Effector CD4-positive, alpha-beta T cell (primary cell): ENCODE results near the gene C19orf85.
"Not testable (repeated sequence)": the region's sequence is repeated elsewhere in the genome, so short reads cannot be mapped to it uniquely, and the experiment has no call there.

Experiments used
- DNase-seq: peaks from one replicate; pipeline ENCODE4 v3.0.0-alpha.2; 2020

C19orf85 gene

DNA sequence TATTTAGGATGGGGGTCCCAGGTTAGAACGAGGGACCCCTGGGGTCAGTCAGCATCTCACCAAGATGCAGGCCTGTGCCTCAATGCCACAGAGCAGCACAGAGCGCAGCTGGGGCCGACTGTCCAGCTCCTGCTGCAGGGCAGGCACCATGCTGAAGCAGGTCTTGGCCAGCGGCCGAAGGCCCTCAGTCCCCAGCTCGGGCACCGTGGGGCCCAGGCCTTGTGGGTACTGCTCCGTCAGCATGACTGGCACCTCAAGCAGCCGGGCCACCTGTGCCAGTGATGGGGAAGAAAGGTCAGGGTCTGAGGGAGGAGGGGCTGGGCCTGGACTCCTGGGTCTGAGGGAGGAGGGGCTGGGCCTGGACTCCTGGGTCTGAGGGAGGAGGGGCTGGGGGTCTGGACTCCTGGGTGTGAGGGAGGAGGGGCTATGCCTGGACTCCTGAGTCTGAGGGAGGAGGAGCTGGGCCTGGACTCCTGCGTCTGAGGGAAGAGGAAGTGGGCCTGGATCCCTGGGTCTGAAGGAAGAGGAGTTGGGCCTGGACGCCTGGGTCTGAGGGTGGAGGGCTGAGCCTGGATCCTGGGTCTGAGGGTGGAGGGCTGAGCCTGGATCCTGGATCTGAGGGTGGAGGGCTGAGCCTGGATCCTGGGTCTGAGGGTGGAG, 8.8 kb downstream of the C19orf85 start:
- DNase-seq, result no peak

DNA sequence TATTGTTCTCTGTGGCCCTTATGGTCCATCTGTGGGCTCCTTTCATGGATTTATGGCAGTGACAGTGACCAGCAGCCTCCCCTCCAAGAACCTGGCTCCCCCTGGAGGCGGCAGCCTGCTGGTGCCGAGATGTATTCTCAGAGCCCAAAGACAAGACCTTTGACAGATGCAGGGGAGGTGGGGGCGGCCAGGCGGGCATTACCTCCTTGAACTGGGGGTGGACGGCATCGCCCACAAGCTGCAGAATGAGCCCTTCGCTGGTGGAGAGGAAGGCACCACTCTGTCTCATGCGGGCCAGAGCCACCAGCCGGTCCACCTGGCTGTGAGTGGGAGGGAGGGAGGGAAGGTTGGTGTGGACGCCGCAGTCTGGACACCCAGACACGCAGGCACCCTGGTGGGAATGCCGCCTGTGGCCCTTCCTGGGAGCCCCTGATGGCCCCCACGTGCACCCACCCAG, 9.7 kb downstream of the C19orf85 start:
- peak; percentile 23 for DNase-seq

DNA sequence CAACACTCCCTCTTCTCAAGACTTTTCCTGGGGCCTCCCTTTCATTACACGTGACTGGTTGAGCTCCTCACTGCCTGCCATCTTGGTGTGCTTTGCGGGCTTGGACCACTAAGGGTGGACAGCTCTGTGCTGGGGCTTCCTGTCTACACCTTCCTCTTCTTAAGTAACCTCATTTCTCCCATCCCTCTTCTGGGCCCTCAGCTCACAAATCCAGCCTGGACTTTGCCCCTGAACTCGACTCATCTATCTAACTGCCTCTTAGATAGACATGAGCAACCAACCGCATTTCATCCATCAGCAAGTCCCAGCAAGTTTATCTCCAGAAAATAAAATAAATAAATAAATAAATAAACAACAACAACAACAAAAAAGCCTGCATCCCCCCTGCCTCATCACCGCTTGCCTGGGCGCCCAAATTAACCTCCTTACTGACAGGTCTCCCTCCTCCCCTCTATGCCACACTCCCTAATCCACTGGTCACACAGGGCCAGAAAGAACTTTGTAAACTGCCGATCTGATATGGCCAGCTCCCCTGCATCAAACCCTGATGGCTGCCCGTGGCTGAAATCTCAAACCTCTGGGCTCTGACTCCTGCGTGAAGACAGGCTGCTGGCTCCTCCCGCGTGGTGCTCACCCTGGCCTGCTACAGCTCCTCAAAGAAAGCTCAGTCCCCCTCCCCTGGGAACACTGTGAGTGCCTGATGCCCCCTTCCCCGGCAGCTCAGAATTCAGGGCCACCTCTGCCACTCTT, 10.9 kb downstream of the C19orf85 start:
- no peak for DNase-seq

DNA sequence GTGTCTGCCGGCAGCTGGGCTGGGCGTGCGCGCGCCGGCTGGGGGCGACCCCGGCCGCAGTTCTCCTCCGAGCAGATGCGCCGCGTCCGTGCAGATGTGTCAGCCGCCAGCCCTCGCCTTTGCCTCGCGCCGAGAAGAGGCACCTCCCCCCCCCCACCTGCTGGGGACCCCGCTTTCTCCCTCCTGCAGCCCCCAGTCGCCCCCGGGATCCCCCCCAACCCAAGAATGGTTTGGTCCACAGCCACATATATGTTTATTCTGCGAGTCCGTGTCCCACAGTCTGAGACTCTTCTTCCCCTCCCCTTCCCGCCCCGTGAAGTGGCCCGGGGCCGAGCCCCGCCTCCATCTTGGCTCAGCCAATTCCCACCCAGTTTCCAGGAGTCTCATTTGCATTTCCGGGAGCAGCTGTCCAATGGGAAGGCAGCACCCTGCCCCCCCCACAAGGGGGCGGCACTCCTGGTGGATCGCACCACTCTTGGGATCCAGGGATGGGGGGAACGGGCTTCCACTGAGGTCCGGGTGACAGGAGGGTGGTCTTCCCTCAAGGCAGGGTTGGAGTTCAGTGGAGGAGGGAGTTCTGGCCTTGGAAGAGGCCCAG, 11.7 kb downstream of the C19orf85 start:
- DNase-seq, result no peak

DNA sequence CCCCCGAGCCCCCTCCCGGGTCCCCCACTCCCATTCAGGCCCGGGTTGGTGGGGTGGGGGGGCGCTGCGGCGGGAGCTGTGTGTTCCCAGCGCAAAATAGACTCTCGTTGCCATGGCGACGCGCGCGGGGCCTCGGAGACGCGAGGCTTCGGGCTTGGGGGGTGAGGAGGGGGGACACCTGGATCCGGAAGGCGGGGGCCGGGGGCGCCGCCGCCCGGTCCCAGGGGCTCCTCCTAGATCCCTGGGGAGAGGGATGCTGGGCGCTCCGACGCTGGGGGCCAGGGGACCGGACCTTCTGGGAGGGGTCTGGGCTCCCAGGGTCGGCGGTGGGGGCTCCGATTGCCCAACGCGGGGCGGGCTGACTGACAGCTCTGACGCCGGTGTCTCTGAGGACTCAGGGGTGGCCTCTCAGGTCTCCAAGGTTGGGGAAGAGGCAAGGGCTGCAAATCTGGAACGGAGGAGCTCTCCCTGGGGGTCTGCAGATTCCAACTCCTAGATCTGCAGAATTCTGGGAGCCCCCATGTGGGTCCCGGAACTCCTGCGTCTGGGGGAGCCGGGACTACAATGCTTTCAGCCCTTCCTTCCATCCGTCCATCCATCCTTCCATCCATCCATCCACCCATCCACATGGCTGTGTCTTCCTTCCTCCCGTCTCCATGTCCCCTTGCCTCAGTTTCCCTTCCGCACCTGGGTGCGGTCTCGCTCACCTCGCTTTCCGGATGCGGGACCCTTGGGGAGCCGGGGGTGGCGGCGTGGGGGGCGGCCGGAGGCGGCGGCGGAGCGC, 12.4 kb downstream of the C19orf85 start:
- no peak for DNase-seq

DNA sequence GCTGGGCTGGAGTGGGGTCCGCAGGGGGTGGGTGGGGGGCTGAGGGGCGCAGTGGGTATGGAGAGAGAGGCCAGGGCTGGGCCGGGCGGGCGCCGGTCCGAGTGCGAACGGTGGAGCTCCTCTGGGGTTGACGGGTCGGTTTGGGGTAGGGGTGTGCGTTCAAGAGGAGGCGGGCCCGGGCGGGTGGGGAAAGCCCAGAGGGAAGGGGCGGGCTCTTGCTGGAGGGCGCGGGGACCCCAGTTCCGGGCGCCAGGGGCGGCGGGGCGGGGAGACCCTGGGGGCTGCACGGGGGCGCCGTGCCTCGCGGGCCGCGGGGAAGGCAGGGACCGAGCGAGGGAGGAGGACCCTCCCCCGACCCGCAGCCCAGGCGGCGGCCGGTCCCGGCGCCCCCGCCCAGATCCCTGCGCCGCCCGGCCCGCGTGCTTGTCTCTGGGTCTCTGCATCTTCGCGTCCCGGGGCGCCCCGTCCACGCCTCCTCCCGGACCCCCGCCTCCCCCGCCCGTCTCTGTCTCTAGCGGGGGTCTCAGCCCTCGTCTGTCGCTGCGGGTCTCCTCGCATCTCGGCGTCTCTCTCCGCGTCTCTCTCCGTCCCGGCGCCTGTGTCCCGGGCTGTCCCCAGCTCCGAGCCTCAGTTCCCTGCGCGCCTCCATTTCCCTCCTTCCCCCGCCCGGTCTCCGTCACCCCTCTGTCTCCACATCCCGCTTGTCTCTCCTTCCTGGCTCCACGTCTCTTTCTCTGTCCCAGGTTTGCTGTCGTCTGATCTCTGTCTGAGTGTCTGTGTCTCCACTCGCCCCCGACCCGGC, 13.2 kb downstream of the C19orf85 start:
- DNase-seq, result no peak

DNA sequence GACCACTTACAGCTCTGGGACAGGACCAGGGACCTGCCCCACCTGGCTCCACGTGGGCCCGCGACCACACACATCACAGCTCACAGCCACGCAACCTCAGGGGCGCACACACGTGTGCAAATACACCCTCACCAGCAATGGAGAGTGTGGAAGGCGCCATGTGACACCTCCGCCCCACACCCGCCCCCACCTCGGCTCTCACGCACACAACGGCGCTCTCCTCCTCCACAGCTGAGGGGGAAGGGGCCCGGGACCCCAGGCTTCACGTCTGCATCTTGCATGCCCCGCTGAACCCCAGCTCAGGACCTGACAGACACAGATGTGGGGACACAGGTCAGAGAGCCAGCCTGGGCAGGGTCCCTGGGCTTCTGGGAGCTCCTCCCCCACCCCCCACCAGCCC, 15.1 kb downstream of the C19orf85 start:
- no peak for DNase-seq

DNA sequence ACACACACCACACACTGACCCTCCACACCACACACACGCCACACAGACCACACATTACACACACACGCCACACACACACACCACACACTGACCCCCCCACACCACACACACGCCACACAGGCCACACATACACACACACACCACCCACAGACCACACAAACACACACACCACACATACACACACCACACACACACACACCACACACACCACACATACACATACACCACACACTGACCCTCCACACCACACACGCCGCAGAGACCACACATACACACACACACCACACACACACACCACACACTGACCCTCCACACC, 16.4 kb downstream of the C19orf85 start:
- DNase-seq, result not testable (repeated sequence)

DNA sequence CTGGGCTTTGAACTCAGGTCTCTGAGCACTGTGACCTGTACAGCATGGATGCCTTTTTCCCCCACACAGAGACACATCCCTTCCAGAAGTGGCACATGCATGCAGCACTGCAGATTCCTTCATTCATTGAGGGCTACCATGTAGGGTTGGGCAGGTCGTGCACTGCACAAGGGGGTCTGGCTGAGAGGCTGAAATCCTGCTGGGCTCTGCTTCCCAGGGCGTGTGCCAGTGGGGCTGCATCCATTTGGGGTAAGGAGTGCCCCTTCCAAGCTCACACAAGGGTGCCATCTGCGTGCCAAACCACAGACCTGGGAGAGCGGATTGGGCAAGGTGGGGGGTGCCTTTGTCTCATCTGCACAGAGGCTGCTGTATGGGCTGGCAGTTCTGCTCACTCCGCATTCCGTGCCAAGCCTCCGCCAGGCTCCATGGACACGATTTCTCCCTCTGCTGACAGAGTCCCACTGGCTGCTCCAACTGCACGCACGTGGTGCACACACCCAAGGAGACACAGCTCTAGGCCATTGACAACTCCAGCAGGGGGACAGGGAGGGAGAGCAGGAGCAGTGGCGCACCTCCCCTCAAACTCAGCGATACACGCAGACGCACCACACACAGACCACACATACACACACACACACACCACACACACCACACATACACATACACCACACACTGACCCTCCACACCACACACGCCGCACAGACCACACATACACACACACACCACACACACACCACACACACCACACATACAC, 17.0 kb downstream of the C19orf85 start:
- DNase-seq, result no peak

DNA sequence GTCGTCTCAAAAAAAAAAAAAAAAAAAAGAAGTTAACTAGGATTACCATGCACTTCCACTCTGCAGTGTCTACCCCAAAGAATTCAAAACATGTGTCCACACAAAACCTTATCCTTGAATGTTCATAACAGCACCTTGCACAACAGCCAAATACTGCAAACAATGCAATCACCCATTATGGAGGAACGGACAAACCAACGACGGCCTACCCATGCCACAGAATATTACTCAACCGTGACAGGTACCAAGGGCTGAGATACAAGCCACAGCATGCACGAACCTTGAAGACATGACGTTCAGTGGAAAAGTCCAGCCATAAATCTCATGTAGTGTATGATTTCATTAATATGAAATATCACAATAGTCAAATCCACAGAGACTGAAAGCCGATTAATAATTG, 18.5 kb downstream of the C19orf85 start:
- no peak for DNase-seq

DNA sequence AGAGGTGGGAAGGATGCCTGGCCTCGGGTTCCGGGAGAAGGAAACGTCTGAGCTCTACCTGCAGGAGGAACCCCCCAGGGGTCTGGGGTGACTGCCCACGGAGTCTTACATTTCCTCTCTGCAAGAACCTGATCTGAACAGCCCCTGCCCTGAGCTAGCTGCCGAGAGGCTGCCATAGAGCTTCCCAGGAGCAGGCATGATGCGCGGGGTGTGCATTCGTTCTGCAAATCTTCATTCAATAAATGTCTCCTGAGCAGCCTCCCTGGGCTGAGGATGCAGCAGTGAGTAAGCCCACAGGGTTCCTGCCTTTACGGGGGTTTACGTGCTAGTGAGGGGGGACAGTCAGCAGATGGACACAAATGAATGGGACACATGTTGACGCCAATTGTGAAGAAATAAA, 19.9 kb downstream of the C19orf85 start:
- DNase-seq, result no peak

DNA sequence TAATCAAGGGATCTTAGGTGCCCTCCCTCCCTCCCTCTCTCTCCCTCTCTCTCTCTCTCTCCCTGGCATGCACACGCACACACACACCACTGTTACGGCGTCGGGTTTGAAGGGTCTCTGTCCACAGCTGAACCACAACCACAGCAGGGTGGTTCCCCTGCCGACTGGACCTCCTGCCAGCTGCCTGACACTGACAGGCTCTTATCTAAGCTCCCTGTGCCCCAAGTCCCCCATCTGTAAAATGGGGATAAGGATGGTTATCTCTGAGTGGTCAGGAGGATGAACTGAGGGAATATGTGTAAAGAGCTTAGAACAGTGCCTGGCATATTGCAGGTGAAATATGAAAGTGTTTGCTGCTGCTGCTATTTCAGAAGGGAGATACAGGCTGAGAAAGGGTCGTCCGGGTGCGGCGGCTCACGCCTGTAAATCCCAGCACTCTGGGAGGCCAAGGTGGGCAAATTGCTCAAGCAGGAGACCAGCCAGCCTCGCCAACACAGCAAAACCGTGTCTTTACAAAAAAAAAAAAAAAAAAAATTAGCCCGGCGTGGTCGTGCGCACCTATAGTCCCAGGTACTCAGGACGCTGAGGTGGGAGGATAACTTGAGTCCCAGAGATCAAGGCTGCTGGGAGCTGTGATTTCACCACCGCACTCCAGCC, 20.6 kb downstream of the C19orf85 start:
- DNase-seq, result no peak

DNA sequence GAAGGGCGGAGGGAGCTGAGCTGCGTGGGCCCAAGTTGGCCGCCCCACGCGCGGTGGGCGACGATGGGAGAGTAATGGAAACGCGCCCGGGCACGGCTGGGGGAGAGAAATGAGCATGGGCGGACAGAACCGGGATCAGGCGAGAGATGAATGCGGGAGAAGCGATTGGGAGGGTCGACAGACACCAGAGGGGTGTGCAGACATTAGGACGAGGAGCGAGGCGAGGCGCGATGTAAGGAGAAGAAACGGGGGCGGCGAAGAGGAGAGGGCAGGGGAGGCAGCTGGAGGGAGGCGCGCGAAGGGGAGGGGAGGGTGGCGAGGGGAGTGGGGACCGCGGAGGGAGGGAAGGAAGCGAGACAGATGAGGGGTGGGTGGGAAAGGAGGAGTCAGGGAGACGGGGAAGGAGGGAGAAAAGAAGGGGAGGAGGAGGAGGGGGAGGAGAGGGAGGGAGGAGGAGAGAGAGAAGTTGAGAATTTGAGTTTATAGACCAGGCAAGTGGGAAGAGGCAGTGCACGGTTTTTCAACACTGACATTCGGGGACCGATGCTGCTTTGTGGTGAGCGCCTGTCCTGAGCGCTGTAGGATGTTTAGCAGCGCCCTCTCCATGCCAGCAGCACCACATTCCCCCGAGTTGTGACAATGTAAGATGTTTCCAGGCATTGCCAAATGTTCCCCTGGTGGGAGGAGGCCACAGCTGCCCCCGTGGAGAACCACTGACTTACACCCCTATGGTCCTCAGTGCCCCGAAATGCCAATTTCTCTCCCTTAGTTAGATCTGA, 21.3 kb downstream of the C19orf85 start, which contains the start of gene SHISA7:
TSS of gene SHISA7 (minus strand) at position 256 of the 779 bp plus-strand sequence. CDS start 437 bp downstream, outside the sequence.
- DNase-seq, result no peak

DNA sequence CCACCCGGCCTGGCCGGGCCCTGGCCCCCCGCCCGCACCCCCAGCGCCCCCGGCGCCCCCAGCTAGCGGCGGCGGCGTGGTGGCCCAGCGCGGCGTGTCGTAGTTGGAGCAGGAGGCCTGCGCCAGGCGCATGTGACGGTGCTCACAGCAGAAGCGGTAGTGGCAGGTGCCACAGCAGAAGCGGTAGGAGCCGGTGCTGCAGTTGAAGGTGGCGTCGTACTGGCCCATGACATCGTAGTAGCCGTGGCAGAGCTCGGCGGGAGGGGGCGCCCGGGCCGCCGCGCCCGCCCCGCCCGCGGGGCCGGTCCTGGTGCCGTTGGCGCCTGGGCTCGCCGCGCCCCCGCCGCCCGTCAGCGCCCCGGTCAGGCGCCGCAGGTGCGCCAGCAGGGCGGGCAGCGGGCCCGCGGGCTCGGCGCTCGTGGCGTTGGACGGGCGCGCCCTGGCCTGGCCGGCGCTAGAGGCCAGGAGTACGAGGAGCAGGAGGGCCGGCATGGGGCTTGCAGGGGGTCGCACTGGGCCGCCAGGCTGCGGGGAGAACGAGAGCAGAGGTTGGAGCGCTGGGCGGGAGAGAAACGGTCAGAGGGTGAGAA, 22.1 kb downstream of the C19orf85 start:
- DNase-seq, result no peak

DNA sequence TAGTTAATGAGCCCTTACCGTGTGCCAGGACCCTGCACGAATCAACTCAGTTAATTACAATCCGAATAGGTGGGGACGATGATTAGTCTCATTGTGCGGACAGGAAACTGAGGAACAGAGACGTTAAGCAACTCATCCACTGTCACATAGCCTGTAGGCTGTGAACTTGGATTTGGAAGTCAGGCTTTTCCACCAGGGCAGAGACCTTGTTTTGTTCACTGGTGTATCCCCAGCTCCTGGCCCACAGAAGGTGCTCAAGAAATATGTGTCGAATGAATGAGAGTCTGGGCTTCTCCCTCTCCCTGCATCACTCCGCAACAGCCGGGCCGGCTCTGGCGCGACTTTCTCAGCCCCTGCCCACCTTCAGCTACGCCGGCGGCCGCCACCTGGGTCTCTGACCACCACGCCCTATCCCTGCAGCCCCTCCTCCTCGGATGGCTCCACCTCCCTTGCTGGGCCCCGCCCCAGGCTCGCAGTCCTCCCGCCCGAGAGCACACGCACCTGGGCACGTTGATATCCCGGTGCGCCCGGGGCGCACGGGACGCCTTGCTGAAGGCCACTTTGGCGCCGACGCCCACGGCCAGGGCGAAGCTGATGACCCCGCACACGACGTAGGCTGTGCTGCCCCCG, 22.7 kb downstream of the C19orf85 start:
- DNase-seq, result no peak

DNA sequence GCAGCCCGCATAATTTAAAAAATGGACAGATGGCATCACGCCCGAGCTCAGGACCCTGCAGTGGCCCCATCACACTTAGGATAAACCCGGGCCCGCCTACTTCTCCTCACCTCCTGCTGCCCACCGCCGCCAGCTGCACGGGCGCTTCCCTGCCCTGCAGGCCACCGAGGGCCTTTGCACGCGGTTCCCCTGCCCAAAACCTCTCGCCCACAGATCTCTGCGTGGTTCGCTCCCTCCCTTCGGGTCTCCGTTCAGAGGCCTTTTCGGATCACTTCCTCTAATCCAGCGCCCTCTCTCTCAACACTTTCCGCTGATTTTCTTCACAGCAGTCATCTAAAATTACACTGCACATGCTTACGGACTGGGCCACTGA, 23.2 kb downstream of the C19orf85 start:
- DNase-seq, result no peak

DNA sequence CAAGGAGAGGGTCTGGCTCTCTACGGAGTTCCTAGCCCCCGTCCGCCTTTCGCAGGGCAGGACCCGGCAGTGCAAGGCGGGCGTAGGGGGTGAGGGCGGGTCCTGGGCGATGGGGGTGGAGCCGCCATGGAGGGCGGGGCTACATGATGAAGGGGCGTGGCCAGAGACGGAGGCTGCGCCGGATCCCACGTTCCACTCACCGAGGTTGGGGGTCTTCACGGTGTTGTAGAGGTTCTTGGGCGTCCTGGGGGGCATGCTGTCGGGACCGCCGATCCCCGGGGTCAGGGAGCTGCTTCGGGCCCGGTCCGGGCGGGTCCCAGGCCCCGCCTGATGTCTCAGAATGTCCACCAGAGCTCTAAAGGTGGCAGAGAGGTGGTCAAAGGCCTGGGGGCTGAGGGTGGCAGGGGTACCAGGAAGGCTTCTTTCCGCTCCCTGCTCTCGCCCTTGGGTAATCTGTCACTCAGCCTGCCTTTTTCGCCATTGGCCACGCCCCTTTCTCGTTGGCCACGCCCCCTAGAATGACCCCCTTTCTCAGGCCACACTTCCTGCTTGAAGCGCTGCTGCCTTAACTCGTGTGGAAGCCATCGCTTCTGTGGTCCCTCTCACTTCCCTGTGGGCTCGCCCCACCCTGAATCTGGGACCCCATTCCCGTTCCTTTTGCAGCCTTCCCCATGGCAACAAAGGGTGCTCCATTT, 24.0 kb downstream of the C19orf85 start:
- no peak for DNase-seq

DNA sequence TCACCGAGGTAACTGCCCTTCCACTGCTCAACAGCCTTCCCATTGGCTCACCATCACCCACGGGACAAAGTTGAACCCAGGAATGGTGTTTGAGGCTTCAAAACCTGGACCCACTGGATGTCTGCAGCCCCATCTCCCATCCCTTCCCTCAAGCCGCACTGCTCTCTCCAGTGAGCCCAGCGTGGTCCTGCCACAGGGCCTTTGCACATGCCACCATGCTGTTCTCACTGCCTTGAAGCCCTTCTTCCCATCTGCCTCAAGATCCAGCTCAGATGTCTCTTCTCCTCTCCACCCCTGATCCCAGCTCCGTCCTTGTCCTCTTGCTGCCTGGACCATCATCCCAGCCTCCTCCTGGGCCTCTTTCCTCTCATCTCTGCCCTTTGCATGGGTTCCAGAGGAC, 25.5 kb downstream of the C19orf85 start:
- DNase-seq, result no peak

DNA sequence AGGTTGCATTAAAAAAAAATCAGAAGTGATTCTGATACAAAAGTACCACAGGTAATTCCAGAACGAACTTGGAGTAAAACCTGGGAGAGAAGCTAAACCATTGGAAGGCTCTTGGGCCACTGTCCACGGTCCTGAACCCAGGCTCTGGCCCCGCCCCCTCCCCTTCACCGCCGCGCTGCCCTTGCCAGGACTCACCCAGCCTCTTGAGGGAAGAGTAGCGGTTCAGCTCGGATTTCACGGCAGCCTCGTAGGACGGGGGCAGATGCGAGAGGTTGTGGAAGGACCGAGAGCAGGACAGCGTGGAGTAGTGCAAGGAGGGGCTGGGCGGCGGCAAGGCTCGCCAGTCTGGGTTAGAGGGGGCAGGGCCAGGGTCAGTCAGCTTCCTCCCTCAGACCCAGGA, 27.1 kb downstream of the C19orf85 start:
- DNase-seq, result no peak
